Measurements from ENCODE around the gene C1QTNF8.

DNA sequence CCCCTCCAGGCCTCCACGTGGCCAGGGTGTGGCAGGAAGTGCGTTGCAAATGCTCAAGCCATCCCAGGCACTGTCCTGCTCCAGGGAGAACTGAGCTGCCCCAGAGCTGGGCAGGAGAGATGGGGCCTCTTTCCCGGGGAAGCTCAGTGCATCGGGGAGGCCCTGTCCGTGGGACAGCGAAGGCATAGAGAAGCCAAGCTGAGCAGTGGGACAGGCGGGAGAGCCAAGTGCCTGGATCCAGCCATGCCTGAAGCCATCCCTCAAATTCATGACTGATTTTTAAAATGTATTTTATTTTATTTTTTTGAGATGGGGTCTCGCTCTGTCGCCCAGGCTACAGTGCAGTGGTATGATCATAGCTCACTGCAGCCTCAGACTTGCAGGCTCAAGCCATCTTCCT is 48.9 kb downstream of the C1QTNF8 start:
- no peak for TF ChIP-seq MAX (IDR thresholded peaks at IDR 0.05)
- TF ChIP-seq BCLAF1 (IDR thresholded peaks at IDR 0.05) = no peak
- TF ChIP-seq, protein P1, sequence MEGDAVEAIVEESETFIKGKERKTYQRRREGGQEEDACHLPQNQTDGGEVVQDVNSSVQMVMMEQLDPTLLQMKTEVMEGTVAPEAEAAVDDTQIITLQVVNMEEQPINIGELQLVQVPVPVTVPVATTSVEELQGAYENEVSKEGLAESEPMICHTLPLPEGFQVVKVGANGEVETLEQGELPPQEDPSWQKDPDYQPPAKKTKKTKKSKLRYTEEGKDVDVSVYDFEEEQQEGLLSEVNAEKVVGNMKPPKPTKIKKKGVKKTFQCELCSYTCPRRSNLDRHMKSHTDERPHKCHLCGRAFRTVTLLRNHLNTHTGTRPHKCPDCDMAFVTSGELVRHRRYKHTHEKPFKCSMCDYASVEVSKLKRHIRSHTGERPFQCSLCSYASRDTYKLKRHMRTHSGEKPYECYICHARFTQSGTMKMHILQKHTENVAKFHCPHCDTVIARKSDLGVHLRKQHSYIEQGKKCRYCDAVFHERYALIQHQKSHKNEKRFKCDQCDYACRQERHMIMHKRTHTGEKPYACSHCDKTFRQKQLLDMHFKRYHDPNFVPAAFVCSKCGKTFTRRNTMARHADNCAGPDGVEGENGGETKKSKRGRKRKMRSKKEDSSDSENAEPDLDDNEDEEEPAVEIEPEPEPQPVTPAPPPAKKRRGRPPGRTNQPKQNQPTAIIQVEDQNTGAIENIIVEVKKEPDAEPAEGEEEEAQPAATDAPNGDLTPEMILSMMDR (CRISPR knock-in tag; IDR thresholded peaks at IDR 0.05) = no peak
- TF ChIP-seq SNAPC5 (CRISPR knock-in tag; IDR thresholded peaks at IDR 0.05; ENCODE audit: borderline replicate concordance) = no peak
- no peak for TF ChIP-seq FOXJ3 (CRISPR knock-in tag; IDR thresholded peaks at IDR 0.05; ENCODE audit: borderline replicate concordance)
- no peak for TF ChIP-seq POLR2AphosphoS5 (IDR thresholded peaks at IDR 0.05; ENCODE audit: low read depth, low read length)
- TF ChIP-seq, protein P2, sequence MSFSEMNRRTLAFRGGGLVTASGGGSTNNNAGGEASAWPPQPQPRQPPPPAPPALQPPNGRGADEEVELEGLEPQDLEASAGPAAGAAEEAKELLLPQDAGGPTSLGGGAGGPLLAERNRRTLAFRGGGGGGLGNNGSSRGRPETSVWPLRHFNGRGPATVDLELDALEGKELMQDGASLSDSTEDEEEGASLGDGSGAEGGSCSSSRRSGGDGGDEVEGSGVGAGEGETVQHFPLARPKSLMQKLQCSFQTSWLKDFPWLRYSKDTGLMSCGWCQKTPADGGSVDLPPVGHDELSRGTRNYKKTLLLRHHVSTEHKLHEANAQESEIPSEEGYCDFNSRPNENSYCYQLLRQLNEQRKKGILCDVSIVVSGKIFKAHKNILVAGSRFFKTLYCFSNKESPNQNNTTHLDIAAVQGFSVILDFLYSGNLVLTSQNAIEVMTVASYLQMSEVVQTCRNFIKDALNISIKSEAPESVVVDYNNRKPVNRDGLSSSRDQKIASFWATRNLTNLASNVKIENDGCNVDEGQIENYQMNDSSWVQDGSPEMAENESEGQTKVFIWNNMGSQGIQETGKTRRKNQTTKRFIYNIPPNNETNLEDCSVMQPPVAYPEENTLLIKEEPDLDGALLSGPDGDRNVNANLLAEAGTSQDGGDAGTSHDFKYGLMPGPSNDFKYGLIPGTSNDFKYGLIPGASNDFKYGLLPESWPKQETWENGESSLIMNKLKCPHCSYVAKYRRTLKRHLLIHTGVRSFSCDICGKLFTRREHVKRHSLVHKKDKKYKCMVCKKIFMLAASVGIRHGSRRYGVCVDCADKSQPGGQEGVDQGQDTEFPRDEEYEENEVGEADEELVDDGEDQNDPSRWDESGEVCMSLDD (CRISPR knock-in tag; IDR thresholded peaks at IDR 0.05; ENCODE audit: borderline replicate concordance) = no peak
